ENCODE results near the gene PGPEP1.

PGPEP1 gene

DNA sequence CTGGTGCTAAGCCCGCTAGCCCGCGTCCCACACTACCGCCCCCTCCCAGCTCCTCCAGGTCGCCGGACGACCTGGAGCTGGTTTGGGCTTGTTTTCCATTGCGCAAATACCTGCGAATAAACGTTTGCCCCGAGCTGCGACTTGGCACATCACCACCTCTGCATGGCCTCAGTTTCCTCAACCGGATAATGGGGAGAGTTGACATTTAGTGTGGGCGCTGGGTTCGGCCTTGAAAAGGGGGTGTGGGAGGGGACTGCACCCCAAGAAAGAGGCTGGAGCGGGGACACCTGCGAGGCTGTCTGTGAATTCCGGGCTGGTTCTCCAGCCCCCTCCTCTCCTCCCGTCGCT lies 48.0 kb upstream of the PGPEP1 start:
- Histone ChIP-seq H3K27me3 (ENCODE audit: insufficient read depth, low read length, poor library complexity, severe bottlenecking) (no peaks in the 10 kb centered on the region), H3F3A (ENCODE audit: low read depth) (peaks cover 4% of the 10 kb centered on the region; the same call in 1 of the 2 replicates), H3K9me3 (ENCODE audit: insufficient read depth, low read depth, low read length) (no peaks in the 10 kb centered on the region), H3K9me2 (replicated peaks; ENCODE audit: low read depth, low read length) (no peaks in the 10 kb centered on the region), H3K79me2 (ENCODE audit: insufficient read depth, low read length) (peaks cover 3% of the 10 kb centered on the region; the same call in 1 of the 2 replicates), H3K9ac (ENCODE audit: low read depth, low read length, poor library complexity, severe bottlenecking) (peak overlapping the region; percentile 95), H3K4me2 (ENCODE audit: low read depth, low read length, poor library complexity, severe bottlenecking) (peak overlapping the region; percentile 84), H4K20me1 (ENCODE audit: insufficient read depth, low read length, poor library complexity, severe bottlenecking) (no peaks in the 10 kb centered on the region), H2AFZ (ENCODE audit: low read length) (peak overlapping the region; percentile 81; the same call in 1 of the 2 replicates), H3K4me1 (ENCODE audit: insufficient read depth, low read length, poor library complexity, severe bottlenecking) (peaks cover 35% of the 10 kb centered on the region), H3K36me3 (ENCODE audit: insufficient read depth, low read length) (no peaks in the 10 kb centered on the region), H3K4me3 (ENCODE audit: low read length, poor library complexity, severe bottlenecking) (peak overlapping the region; percentile 90)
- TF ChIP-seq EZH2phosphoT487 (IDR thresholded peaks at IDR 0.05; ENCODE audit: borderline replicate concordance), result no peak
- TF ChIP-seq, protein P1, sequence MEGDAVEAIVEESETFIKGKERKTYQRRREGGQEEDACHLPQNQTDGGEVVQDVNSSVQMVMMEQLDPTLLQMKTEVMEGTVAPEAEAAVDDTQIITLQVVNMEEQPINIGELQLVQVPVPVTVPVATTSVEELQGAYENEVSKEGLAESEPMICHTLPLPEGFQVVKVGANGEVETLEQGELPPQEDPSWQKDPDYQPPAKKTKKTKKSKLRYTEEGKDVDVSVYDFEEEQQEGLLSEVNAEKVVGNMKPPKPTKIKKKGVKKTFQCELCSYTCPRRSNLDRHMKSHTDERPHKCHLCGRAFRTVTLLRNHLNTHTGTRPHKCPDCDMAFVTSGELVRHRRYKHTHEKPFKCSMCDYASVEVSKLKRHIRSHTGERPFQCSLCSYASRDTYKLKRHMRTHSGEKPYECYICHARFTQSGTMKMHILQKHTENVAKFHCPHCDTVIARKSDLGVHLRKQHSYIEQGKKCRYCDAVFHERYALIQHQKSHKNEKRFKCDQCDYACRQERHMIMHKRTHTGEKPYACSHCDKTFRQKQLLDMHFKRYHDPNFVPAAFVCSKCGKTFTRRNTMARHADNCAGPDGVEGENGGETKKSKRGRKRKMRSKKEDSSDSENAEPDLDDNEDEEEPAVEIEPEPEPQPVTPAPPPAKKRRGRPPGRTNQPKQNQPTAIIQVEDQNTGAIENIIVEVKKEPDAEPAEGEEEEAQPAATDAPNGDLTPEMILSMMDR (conservative IDR thresholded peaks at IDR 0.05; ENCODE audit: low read length), result no peak

DNA sequence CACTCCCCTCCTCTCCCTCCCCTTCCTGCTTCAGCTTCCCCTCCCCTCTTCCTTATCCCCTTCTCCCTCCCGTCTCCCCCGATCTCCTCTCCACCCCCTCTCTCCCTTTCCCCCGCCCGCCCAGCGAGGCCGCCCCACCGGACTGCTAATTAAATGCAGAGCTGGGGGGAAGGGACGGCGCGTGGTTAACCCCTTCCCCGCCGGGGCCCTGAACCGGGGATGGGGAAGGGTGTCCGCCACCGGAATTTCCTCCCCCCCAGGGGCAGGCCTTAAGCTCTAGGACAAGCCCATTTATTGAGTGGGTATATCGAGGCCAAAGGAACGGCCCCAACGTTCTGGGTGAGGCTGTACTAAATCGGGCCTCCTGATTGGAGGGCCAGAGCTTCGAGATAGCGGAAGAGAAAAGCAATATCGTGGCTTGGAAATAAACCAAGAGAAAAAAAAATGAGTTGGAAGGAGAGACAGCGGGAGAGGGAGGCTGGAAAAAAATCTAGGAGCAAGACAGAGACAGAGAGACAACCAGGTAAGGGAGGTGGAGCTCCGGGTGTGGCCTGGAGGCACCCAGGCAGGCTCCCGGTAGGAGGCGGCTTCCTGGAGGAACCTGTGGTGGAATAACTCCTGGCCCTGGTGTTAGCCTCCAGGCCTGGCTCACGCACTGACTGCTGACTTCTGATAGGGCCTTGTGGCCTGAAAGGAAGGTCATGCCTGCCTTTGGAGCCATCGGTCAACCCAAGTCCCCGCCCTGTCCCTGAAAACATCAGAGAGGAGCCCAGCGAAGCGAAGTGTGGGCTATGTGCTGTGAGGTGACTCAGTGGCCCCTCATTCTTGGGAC lies 47.4 kb upstream of the PGPEP1 start:
- Histone ChIP-seq H3F3A (ENCODE audit: low read depth) (peaks cover 4% of the 10 kb centered on the region; the same call in 1 of the 2 replicates), H3K9ac (ENCODE audit: low read depth, low read length, poor library complexity, severe bottlenecking) (peak overlapping the region; percentile 95), H4K20me1 (ENCODE audit: insufficient read depth, low read length, poor library complexity, severe bottlenecking) (no peaks in the 10 kb centered on the region)

DNA sequence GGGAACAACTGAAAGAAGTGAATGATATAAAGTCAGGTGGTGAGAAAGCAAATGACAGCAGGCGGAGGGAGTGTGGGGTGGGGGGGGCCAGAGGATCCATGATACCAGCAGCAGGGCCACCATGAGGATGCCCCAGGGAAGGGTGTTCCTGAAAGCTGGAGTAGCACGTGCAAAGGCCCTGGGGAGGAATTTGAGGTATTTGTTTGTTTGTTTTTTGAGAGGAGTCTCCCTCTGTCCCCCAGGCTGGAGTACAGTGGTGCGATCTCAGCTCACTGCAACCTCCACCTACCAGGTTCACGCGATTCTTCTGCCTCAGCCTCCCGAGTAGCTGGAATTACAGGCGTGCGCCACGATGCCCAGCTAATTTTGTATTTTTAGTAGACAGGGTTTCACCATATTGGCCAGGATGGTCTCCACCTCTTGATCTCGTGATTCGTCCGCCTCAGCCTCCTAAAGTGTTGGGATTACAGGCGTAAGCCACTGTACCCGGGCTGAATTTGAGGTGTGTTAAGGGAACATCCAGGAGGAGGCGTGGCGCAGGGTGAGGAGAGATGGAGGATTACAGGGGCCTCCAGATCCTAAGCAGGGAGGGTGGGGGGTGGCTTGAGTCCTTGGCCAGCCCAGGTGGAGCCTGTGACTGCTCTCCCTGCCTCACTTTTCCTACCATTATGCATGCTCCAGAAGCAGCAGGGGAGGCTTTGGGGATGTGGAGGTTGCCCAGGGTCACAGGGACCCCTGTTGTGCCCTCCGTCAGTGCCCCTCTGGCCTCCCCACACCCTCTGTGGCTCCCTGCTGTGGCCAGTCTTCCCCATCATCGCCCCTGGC lies 46.5 kb upstream of the PGPEP1 start:
- H3K4me2 ChIP-seq (ENCODE audit: low read depth, low read length, poor library complexity, severe bottlenecking), result peak overlapping the region; percentile 84

More for the DNA sequence above, 47.4 kb upstream of the PGPEP1 start:
- no peaks in the 10 kb centered on the region for H3K36me3 ChIP-seq (ENCODE audit: insufficient read depth, low read length)
- H3K9me2 ChIP-seq (replicated peaks; ENCODE audit: low read depth, low read length), result no peaks in the 10 kb centered on the region
- peak overlapping the region; percentile 81; the same call in 1 of the 2 replicates for H2AFZ ChIP-seq (ENCODE audit: low read length)
- H3K9me3 ChIP-seq (ENCODE audit: insufficient read depth, low read depth, low read length), result no peaks in the 10 kb centered on the region
- no peaks in the 10 kb centered on the region for H3K27me3 ChIP-seq (ENCODE audit: insufficient read depth, low read length, poor library complexity, severe bottlenecking)
- peak overlapping the region; percentile 90 for H3K4me3 ChIP-seq (ENCODE audit: low read length, poor library complexity, severe bottlenecking)
- H3K4me1 ChIP-seq (ENCODE audit: insufficient read depth, low read length, poor library complexity, severe bottlenecking), result peaks cover 35% of the 10 kb centered on the region
- H3K4me2 ChIP-seq (ENCODE audit: low read depth, low read length, poor library complexity, severe bottlenecking), result peak overlapping the region; percentile 84
- peaks cover 3% of the 10 kb centered on the region; the same call in 1 of the 2 replicates for H3K79me2 ChIP-seq (ENCODE audit: insufficient read depth, low read length)
- TF ChIP-seq, protein P1 (conservative IDR thresholded peaks at IDR 0.05; ENCODE audit: low read length), result no peak
- no peak for TF ChIP-seq EZH2phosphoT487 (IDR thresholded peaks at IDR 0.05; ENCODE audit: borderline replicate concordance)

More for the DNA sequence above, 46.5 kb upstream of the PGPEP1 start:
- Histone ChIP-seq H3K36me3 (ENCODE audit: insufficient read depth, low read length) (no peaks in the 10 kb centered on the region), H3K4me3 (ENCODE audit: low read length, poor library complexity, severe bottlenecking) (peak overlapping the region; percentile 90), H4K20me1 (ENCODE audit: insufficient read depth, low read length, poor library complexity, severe bottlenecking) (no peaks in the 10 kb centered on the region), H3K27me3 (ENCODE audit: insufficient read depth, low read length, poor library complexity, severe bottlenecking) (no peaks in the 10 kb centered on the region), H3K9me2 (replicated peaks; ENCODE audit: low read depth, low read length) (no peaks in the 10 kb centered on the region), H2AFZ (ENCODE audit: low read length) (no peak overlapping the region), H3K9ac (ENCODE audit: low read depth, low read length, poor library complexity, severe bottlenecking) (no peak overlapping the region), H3K9me3 (ENCODE audit: insufficient read depth, low read depth, low read length) (no peaks in the 10 kb centered on the region), H3K4me1 (ENCODE audit: insufficient read depth, low read length, poor library complexity, severe bottlenecking) (peaks cover 35% of the 10 kb centered on the region), H3F3A (ENCODE audit: low read depth) (peaks cover 4% of the 10 kb centered on the region; the same call in 1 of the 2 replicates), H3K79me2 (ENCODE audit: insufficient read depth, low read length) (peaks cover 3% of the 10 kb centered on the region; the same call in 1 of the 2 replicates)
- no peak for TF ChIP-seq EZH2phosphoT487 (IDR thresholded peaks at IDR 0.05; ENCODE audit: borderline replicate concordance)
- TF ChIP-seq, protein P1 (conservative IDR thresholded peaks at IDR 0.05; ENCODE audit: low read length), result no peak

Measured in Loucy (cell line).